GM12878 (cell line): ENCODE measurements around the gene KCTD2. TPM values are rescaled to one million over a fixed set of nuclear protein-coding genes. Genes with fewer than 3 reads are reported as not detected.
A peak's percentile ranks its signal among the peaks of the same experiment; 100 is the strongest.

Experiments used
- ATAC-seq: fragments of 200-7000 bp; cut with Tn5 transposase; 3 replicates; pipeline ENCODE4 v1.9.1; 2020; ENCODE audit warnings: mild to moderate bottlenecking, moderate library complexity
- BruUV-seq: library from RNA; stranded (reverse); fragments of 400-500 nt; replicated peaks from 2 replicates; lab custom pipeline; 2021; lab: Mats Ljungman, UMichigan
- CTCF ChIA-PET: fragments of 300-600 bp; sonication (Branson Sonifier 250); formaldehyde crosslinking; extraction: SDS; loops from one replicate; lab custom pipeline; 2021; ENCODE audit warnings: inconsistent platforms; lab: Yijun Ruan, JAX
- POLR2A ChIA-PET: fragments of 350-600 bp; formaldehyde crosslinking; extraction: SDS; loops from one replicate; lab custom pipeline; 2021; ENCODE audit warnings: inconsistent platforms; lab: Charles Lee
- RAD21 ChIA-PET: fragments of 300-600 bp; sonication (Branson Sonifier 250); formaldehyde crosslinking; loops from one replicate; lab custom pipeline; 2023; ENCODE audit warnings: antibody characterized with exemption; ENCODE audit not compliant: unreplicated experiment; lab: Charles Lee
- SMC1A ChIA-PET: fragments of 300-600 bp; sonication (Branson Sonifier 250); formaldehyde crosslinking; loops from one replicate; lab custom pipeline; 2023; ENCODE audit not compliant: unreplicated experiment, uncharacterized antibody; lab: Charles Lee
- DNase-seq: peaks from one replicate; pipeline ENCODE4 v3.0.0-alpha.2; 2011; ENCODE audit warnings: low read depth, low spot score
- FAIRE-seq: peaks from 3 replicates; lab custom pipeline; 2011; peaks lifted over from hg19 to GRCh38; lab: Jason Lieb, UNC
- H2AFZ ChIP-seq: 2 replicates; pipeline ENCODE4 v1.6.0; 2011; ENCODE audit warnings: low read depth, low read length, control low read depth; ENCODE audit not compliant: control insufficient read depth
- H3K27ac ChIP-seq: 2 replicates; pipeline ENCODE4 v1.5.1; 2011; ENCODE audit warnings: control low read depth; ENCODE audit not compliant: control insufficient read depth, insufficient read depth
- H3K27me3 ChIP-seq, 2 experiments: replicated peaks in 1 of 2; 2 replicates each; pipeline versions ENCODE4 v1.6.0 to v1.6.1; 2011; ENCODE audit warnings: low read length in 1 of 2; ENCODE audit not compliant: control insufficient read depth in 2 of 2, insufficient read depth in 2 of 2
- H3K36me3 ChIP-seq, 2 experiments: 2 replicates each; pipeline ENCODE4 v1.5.1; 2011; ENCODE audit warnings: low read length in 1 of 2; ENCODE audit not compliant: control insufficient read depth in 2 of 2, insufficient read depth in 2 of 2
- H3K4me1 ChIP-seq: 2 replicates; pipeline ENCODE4 v1.6.1; 2011; ENCODE audit warnings: mild to moderate bottlenecking, low read length, moderate library complexity, mixed read lengths; ENCODE audit not compliant: control insufficient read depth, insufficient read depth
- H3K4me2 ChIP-seq: 2 replicates; pipeline ENCODE4 v1.6.0; 2011; ENCODE audit warnings: control low read depth; ENCODE audit not compliant: control insufficient read depth, insufficient read depth
- H3K4me3 ChIP-seq: fragments of 200-600 bp; sonication (generic); 2 replicates; pipeline ENCODE4 v1.5.1; 2016
- H3K79me2 ChIP-seq: 2 replicates; pipeline ENCODE4 v1.6.0; 2011; ENCODE audit warnings: low read length; ENCODE audit not compliant: control insufficient read depth, insufficient read depth
- H3K9ac ChIP-seq: 2 replicates; pipeline ENCODE4 v1.8.0; 2011; ENCODE audit warnings: low read length, control low read depth, mixed read lengths; ENCODE audit not compliant: control insufficient read depth, insufficient read depth
- H3K9me3 ChIP-seq: replicated peaks from 3 replicates; pipeline ENCODE4 v1.5.1; 2011; ENCODE audit warnings: mild to moderate bottlenecking, low read length; ENCODE audit not compliant: control insufficient read depth, insufficient read depth
- H4K20me1 ChIP-seq: 2 replicates; pipeline ENCODE4 v1.6.0; 2011; ENCODE audit not compliant: control insufficient read depth, insufficient read depth
- FOXM1 ChIP-seq: IDR thresholded peaks from 2 replicates; pipeline ENCODE4 v1.6.1; 2012; ENCODE audit warnings: low read depth, mild to moderate bottlenecking, inconsistent platforms, low read length, moderate library complexity
- GATAD2B ChIP-seq: fragments of 450-650 bp; conservative IDR thresholded peaks from 2 replicates; pipeline ENCODE4 v1.6.1; 2017; ENCODE audit warnings: low read depth, mild to moderate bottlenecking, moderate library complexity
- IKZF1 ChIP-seq: fragments of 450-650 bp; conservative IDR thresholded peaks from 2 replicates; pipeline ENCODE4 v1.6.1; 2017; ENCODE audit warnings: antibody characterized with exemption, mild to moderate bottlenecking
- KLF5 ChIP-seq: fragments of 450-650 bp; IDR thresholded peaks from 2 replicates; pipeline ENCODE4 v1.6.1; 2014; ENCODE audit warnings: mild to moderate bottlenecking; ENCODE audit not compliant: partially characterized antibody
- RUNX3 ChIP-seq: IDR thresholded peaks from 2 replicates; pipeline ENCODE4 v1.6.1; 2012; ENCODE audit warnings: low read length, inconsistent platforms
- SIN3A ChIP-seq: IDR thresholded peaks from 2 replicates; pipeline ENCODE4 v1.6.1; 2012; ENCODE audit warnings: low read depth, low read length, improper control_type of control experiment
- SUZ12 ChIP-seq: fragments of 200-600 bp; sonication (generic); IDR thresholded peaks from one replicate; pipeline ENCODE4 v1.6.1; 2018; ENCODE audit warnings: antibody characterized with exemption, mild to moderate bottlenecking; ENCODE audit not compliant: unreplicated experiment
- TCF3 ChIP-seq: IDR thresholded peaks from 2 replicates; pipeline ENCODE4 v1.6.1; 2012; ENCODE audit warnings: low read depth, mild to moderate bottlenecking, low read length, borderline replicate concordance; ENCODE audit not compliant: insufficient read depth
- WGBS: methylation state at CpG from one replicate; pipeline ENCODE4 v1.1.6; 2016; ENCODE audit warnings: low lambda C conversion rate; ENCODE audit not compliant: insufficient replicate concordance, insufficient coverage; ENCODE audit errors: missing lambda C conversion rate; 5-methylcytosine and 5-hydroxymethylcytosine counted together
- in situ Hi-C: fragments of 300-500 bp; cut with MboI; formaldehyde crosslinking; loops from 9 replicates; pipeline ENCODE4 v1.14.3; 2018; ENCODE audit warnings: mixed read lengths
- intact Hi-C: fragments of 100-400 bp; cut with micrococcal nuclease; formaldehyde crosslinking; loops from one replicate; pipeline ENCODE4 v1.14.2; 2022; ENCODE audit not compliant: unreplicated experiment
- polyA plus RNA-seq, 11 experiments: library from polyadenylated mRNA; depleted of rRNA in 4 of 11; unstranded in 6 of 11; stranded (reverse) in 5 of 11; fragments of >200 nt; fragmentation: Nextera tagmentation in 4 of 11; fragmentation: Illumina TruSeq in 1 of 11; extraction: Ambion mirVana in 4 of 11; extraction: Trizol in 1 of 11; gene quantifications; 1 replicate in 1 of 11; 2 replicates in 10 of 11; pipeline versions ENCODE4 v1.2.1 to v1.2.3, GENCODE V29; 2011 to 2016; ENCODE audit warnings: inconsistent platforms in 2 of 11, missing spikeins in 2 of 11, low read depth in 1 of 11
- total RNA-seq, 4 experiments: library from RNA; depleted of rRNA in 3 of 4; stranded (reverse); fragments of >200 nt in 3 of 4; fragmentation: Illumina TruSeq in 1 of 4; extraction: Trizol in 1 of 4; gene quantifications; 2 replicates each; pipeline versions ENCODE4 v1.2.1 to v1.2.3, GENCODE V29; 2013 to 2021
- TF ChIP-seq, protein P1 (sequence below): fragments of 450-650 bp; IDR thresholded peaks from 2 replicates; pipeline ENCODE4 v1.6.1; 2017; ENCODE audit warnings: mild to moderate bottlenecking
- TF ChIP-seq, protein P2 (sequence below): fragments of 450-650 bp; IDR thresholded peaks from 2 replicates; pipeline ENCODE4 v1.6.1; 2016; ENCODE audit warnings: mild to moderate bottlenecking
- TF ChIP-seq, protein P3 (sequence below): fragments of 450-650 bp; IDR thresholded peaks from 2 replicates; pipeline ENCODE4 v1.6.1; 2017; ENCODE audit warnings: mild to moderate bottlenecking, moderate library complexity
- TF ChIP-seq, protein P4 (sequence below): fragments of 450-650 bp; IDR thresholded peaks from 2 replicates; pipeline ENCODE4 v1.6.1; 2017; ENCODE audit warnings: mild to moderate bottlenecking, low read depth, inconsistent platforms; ENCODE audit not compliant: poor library complexity, severe bottlenecking

The KCTD2 gene
- total and polyA plus RNA-seq, 10 of the 15 experiments (the other 5 are each of a cell fraction or from before 2014, with no cell fraction given) = 1.5 to 27.5 (median 13.7) TPM

DNA sequence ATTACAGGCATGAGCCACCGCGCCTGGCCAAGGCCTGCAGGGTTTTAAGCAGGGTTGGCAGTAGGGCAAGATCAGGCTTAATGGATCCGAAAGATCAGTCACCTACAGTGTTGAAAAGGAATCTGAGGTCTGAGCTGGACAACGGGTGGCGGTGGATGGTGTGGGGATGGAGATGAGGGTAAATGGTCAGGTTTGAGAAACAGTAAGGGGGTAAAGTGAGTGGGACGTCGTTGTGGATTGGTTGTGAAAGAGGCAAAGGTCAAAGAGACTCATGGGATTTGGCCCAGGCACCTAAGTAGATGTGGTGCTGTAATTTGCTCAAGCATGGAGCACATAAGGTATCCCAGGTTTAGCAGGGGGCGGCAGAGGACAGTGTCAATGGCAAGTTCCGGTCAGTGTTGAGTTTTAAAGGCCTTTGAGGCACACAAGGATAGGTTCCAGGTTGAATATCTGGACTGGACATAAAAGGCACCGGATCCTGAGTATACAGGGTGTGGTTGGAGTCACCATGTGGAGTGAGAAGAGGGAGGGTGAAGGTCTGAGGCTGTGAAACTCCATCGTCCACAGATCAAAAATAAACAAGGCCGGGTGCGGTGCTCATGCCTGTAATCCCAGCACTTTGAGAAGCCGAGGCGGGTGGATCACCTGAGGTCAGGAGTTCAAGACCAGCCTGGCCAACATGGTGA is 39.6 kb downstream of the KCTD2 start:
- Histone ChIP-seq H3K4me2 (no peak overlapping the region; the same call in 1 of the 2 replicates), H3K9ac (no peak overlapping the region; the same call in 1 of the 2 replicates), H4K20me1 (no peaks in the 10 kb centered on the region), H3K4me1 (peaks cover 13% of the 10 kb centered on the region), H3K4me3 (no peak overlapping the region), H3K27ac (no peak overlapping the region), H3K36me3 (no peaks in the 10 kb centered on the region), H3K27me3 (no peaks in the 10 kb centered on the region), H2AFZ (no peak overlapping the region), H3K79me2 (no peaks in the 10 kb centered on the region), H3K9me3 (no peaks in the 10 kb centered on the region)
- in situ Hi-C loops (no loop called here), intact Hi-C loops (no loop called here)
- ChIA-PET RAD21 (interaction anchor here (1.7 kb wide), 1 partner anchor 8 kb away, joined by 9 read pairs; no protein-coding TSS in a partner anchor), CTCF (interaction anchor here (0.6 to 3.1 kb wide), 4 partner anchors 14 to 697 kb away, joined by 3 to 12 read pairs (median 4); no protein-coding TSS in a partner anchor), POLR2A (interaction anchor here (3.1 kb wide), 1 partner anchor 9 kb away, joined by 15 read pairs; no protein-coding TSS in a partner anchor), SMC1A (interaction anchor here (0.9 kb wide), 1 partner anchor 75 kb away, joined by 3 read pairs; no protein-coding TSS in a partner anchor)
- no peak for ATAC-seq
- peak; percentile 31 for FAIRE-seq
- no peak for DNase-seq
- WGBS = 84% methylated on average over 15 of the region's 15 CpGs
- BruUV-seq = no TSS peak
- TF ChIP-seq, protein P1, sequence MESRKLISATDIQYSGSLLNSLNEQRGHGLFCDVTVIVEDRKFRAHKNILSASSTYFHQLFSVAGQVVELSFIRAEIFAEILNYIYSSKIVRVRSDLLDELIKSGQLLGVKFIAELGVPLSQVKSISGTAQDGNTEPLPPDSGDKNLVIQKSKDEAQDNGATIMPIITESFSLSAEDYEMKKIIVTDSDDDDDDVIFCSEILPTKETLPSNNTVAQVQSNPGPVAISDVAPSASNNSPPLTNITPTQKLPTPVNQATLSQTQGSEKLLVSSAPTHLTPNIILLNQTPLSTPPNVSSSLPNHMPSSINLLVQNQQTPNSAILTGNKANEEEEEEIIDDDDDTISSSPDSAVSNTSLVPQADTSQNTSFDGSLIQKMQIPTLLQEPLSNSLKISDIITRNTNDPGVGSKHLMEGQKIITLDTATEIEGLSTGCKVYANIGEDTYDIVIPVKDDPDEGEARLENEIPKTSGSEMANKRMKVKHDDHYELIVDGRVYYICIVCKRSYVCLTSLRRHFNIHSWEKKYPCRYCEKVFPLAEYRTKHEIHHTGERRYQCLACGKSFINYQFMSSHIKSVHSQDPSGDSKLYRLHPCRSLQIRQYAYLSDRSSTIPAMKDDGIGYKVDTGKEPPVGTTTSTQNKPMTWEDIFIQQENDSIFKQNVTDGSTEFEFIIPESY = no peak
- TF ChIP-seq FOXM1 = no peak
- TF ChIP-seq, protein P2, sequence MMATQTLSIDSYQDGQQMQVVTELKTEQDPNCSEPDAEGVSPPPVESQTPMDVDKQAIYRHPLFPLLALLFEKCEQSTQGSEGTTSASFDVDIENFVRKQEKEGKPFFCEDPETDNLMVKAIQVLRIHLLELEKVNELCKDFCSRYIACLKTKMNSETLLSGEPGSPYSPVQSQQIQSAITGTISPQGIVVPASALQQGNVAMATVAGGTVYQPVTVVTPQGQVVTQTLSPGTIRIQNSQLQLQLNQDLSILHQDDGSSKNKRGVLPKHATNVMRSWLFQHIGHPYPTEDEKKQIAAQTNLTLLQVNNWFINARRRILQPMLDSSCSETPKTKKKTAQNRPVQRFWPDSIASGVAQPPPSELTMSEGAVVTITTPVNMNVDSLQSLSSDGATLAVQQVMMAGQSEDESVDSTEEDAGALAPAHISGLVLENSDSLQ = no peak
- no peak for TF ChIP-seq KLF5
- TF ChIP-seq SIN3A = no peak
- no peak for TF ChIP-seq GATAD2B
- TF ChIP-seq, protein P3, sequence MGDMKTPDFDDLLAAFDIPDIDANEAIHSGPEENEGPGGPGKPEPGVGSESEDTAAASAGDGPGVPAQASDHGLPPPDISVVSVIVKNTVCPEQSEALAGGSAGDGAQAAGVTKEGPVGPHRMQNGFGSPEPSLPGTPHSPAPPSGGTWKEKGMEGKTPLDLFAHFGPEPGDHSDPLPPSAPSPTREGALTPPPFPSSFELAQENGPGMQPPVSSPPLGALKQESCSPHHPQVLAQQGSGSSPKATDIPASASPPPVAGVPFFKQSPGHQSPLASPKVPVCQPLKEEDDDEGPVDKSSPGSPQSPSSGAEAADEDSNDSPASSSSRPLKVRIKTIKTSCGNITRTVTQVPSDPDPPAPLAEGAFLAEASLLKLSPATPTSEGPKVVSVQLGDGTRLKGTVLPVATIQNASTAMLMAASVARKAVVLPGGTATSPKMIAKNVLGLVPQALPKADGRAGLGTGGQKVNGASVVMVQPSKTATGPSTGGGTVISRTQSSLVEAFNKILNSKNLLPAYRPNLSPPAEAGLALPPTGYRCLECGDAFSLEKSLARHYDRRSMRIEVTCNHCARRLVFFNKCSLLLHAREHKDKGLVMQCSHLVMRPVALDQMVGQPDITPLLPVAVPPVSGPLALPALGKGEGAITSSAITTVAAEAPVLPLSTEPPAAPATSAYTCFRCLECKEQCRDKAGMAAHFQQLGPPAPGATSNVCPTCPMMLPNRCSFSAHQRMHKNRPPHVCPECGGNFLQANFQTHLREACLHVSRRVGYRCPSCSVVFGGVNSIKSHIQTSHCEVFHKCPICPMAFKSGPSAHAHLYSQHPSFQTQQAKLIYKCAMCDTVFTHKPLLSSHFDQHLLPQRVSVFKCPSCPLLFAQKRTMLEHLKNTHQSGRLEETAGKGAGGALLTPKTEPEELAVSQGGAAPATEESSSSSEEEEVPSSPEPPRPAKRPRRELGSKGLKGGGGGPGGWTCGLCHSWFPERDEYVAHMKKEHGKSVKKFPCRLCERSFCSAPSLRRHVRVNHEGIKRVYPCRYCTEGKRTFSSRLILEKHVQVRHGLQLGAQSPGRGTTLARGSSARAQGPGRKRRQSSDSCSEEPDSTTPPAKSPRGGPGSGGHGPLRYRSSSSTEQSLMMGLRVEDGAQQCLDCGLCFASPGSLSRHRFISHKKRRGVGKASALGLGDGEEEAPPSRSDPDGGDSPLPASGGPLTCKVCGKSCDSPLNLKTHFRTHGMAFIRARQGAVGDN = no peak
- TF ChIP-seq TCF3 = no peak
- TF ChIP-seq SUZ12 = no peak
- TF ChIP-seq, protein P4, sequence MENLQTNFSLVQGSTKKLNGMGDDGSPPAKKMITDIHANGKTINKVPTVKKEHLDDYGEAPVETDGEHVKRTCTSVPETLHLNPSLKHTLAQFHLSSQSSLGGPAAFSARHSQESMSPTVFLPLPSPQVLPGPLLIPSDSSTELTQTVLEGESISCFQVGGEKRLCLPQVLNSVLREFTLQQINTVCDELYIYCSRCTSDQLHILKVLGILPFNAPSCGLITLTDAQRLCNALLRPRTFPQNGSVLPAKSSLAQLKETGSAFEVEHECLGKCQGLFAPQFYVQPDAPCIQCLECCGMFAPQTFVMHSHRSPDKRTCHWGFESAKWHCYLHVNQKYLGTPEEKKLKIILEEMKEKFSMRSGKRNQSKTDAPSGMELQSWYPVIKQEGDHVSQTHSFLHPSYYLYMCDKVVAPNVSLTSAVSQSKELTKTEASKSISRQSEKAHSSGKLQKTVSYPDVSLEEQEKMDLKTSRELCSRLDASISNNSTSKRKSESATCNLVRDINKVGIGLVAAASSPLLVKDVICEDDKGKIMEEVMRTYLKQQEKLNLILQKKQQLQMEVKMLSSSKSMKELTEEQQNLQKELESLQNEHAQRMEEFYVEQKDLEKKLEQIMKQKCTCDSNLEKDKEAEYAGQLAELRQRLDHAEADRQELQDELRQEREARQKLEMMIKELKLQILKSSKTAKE = no peak
- TF ChIP-seq IKZF1 = no peak
- TF ChIP-seq RUNX3 = no peak
